PC-3 (cell line): ENCODE measurements around the gene DNAJC8. TPM values are rescaled to one million over a fixed set of nuclear protein-coding genes. Genes with fewer than 3 reads are reported as not detected.

Source experiments
- ATAC-seq: fragments of 200-7000 bp; cut with Tn5 transposase; 2 replicates; pipeline ENCODE4 v1.9.1; 2020; ENCODE audit warnings: mild to moderate bottlenecking, moderate library complexity
- BruUV-seq: library from RNA; stranded (reverse); fragments of 400-500 nt; replicated peaks from 2 replicates; lab custom pipeline; 2021; lab: Mats Ljungman, UMichigan
- CTCF ChIA-PET: fragments of 300-600 bp; sonication (Branson Sonifier 250); formaldehyde crosslinking; loops from one replicate; lab custom pipeline; 2022; ENCODE audit warnings: antibody characterized with exemption; lab: Charles Lee
- POLR2A ChIA-PET: fragments of 300-600 bp; sonication (Branson Sonifier 250); formaldehyde crosslinking; loops from one replicate; lab custom pipeline; 2022; ENCODE audit warnings: antibody characterized with exemption; ENCODE audit not compliant: unreplicated experiment; lab: Charles Lee
- DNase-seq: peaks from one replicate; pipeline ENCODE4 v3.0.0-alpha.2; 2015
- H2AFZ ChIP-seq: fragments of 300-600 bp; sonication (generic); 2 replicates; pipeline ENCODE4 v1.6.0; 2016; ENCODE audit warnings: antibody characterized with exemption, low read length
- H3F3A ChIP-seq: fragments of 300-600 bp; sonication (generic); one replicate; pipeline ENCODE4 v1.6.0; 2017; ENCODE audit warnings: antibody characterized with exemption, low read length, control low read depth, mild to moderate bottlenecking; ENCODE audit not compliant: unreplicated experiment
- H3K27ac ChIP-seq: fragments of 300-600 bp; sonication (generic); 2 replicates; pipeline ENCODE4 v1.5.1; 2016; ENCODE audit warnings: mild to moderate bottlenecking, low read length
- H3K27me3 ChIP-seq: fragments of 300-600 bp; sonication (generic); 2 replicates; pipeline ENCODE4 v1.6.1; 2016; ENCODE audit warnings: low read length, mixed read lengths
- H3K36me3 ChIP-seq: fragments of 300-600 bp; sonication (generic); 2 replicates; pipeline ENCODE4 v1.6.1; 2016; ENCODE audit warnings: low read depth, mixed run types, low read length, mixed read lengths
- H3K4me1 ChIP-seq: fragments of 300-600 bp; sonication (generic); 2 replicates; pipeline ENCODE4 v1.5.1; 2016; ENCODE audit warnings: low read length; ENCODE audit not compliant: insufficient read depth
- H3K4me2 ChIP-seq: fragments of 300-600 bp; sonication (generic); 2 replicates; pipeline ENCODE4 v1.6.0; 2016; ENCODE audit warnings: low read length
- H3K4me3 ChIP-seq: fragments of 300-600 bp; sonication (generic); 2 replicates; pipeline ENCODE4 v1.5.1; 2016; ENCODE audit warnings: mild to moderate bottlenecking, low read length, mixed read lengths
- H3K79me2 ChIP-seq: fragments of 300-600 bp; sonication (generic); 2 replicates; pipeline ENCODE4 v1.6.1; 2017; ENCODE audit warnings: low read length, mixed read lengths
- H3K9ac ChIP-seq: fragments of 300-600 bp; sonication (generic); 2 replicates; pipeline ENCODE4 v1.6.0; 2016; ENCODE audit warnings: mild to moderate bottlenecking, low read length
- H3K9me2 ChIP-seq: fragments of 300-600 bp; sonication (generic); replicated peaks from 2 replicates; pipeline ENCODE4 v1.6.1; 2016; ENCODE audit warnings: mixed run types, low read length, mixed read lengths
- H3K9me3 ChIP-seq: fragments of 300-600 bp; sonication (generic); 2 replicates; pipeline ENCODE4 v1.6.1; 2016; ENCODE audit warnings: low read length, mixed read lengths
- H4K20me1 ChIP-seq: fragments of 300-600 bp; sonication (generic); 2 replicates; pipeline ENCODE4 v1.6.1; 2016; ENCODE audit warnings: low read length, mixed read lengths
- EZH2 ChIP-seq: fragments of 300-600 bp; sonication (generic); IDR thresholded peaks from one replicate; pipeline ENCODE4 v1.6.1; 2017; ENCODE audit warnings: antibody characterized with exemption, mild to moderate bottlenecking, low read length; ENCODE audit not compliant: unreplicated experiment
- EZH2phosphoT487 ChIP-seq: fragments of 300-600 bp; sonication (generic); IDR thresholded peaks from 2 replicates; pipeline ENCODE4 v1.6.1; 2018; ENCODE audit warnings: mild to moderate bottlenecking, antibody characterized with exemption, low read length, borderline replicate concordance
- intact Hi-C: fragments of 100-400 bp; cut with micrococcal nuclease; formaldehyde crosslinking; loops from 2 replicates; pipeline ENCODE4 v1.9.0; 2023
- total RNA-seq: library from RNA; depleted of rRNA; stranded (reverse); fragments of >200 nt; gene quantifications from 2 replicates; pipeline ENCODE4 v1.2.3, GENCODE V29; 2014
- TF ChIP-seq, protein P1 (sequence below): fragments of 300-600 bp; sonication (generic); conservative IDR thresholded peaks from 2 replicates; pipeline ENCODE4 v1.5.1; 2017; ENCODE audit warnings: antibody characterized with exemption, low read depth, mild to moderate bottlenecking, low read length

The DNAJC8 gene
- total RNA-seq, 1 experiment from 2014 or later = 63.6 TPM

DNA sequence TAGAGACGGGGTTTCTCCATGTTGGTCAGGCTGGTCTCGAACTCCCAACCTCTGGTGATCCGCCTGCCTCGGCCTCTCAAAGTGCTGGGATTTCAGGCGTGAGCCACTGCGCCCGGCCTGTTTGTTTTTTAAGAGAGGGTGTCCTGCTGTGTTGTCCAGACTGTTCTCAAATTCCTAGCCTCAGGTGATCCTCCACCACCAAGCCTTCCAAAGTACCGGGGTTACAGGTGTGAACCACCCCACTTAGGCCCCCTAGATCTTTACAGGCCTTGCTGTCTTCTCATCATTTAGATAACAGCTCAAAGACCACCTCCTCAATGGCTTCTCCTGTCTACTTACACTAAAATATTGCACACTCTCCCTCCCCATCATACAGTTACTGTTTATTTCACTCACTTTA lies 32.7 kb upstream of the DNAJC8 start:
- H3F3A ChIP-seq = no peaks in the 10 kb centered on the region
- H3K4me2 ChIP-seq = no peak overlapping the region
- no peak for DNase-seq
- H3K9ac ChIP-seq = no peak overlapping the region
- BruUV-seq = no TSS peak
- peaks cover 66% of the 10 kb centered on the region for H3K79me2 ChIP-seq
- no peak overlapping the region for H2AFZ ChIP-seq
- H3K36me3 ChIP-seq = no peaks in the 10 kb centered on the region
- H3K9me2 ChIP-seq = no peaks in the 10 kb centered on the region
- H3K9me3 ChIP-seq = no peaks in the 10 kb centered on the region
- no peak overlapping the region for H3K27ac ChIP-seq
- TF ChIP-seq EZH2 (no peak), EZH2phosphoT487 (no peak)
- TF ChIP-seq, protein P1, sequence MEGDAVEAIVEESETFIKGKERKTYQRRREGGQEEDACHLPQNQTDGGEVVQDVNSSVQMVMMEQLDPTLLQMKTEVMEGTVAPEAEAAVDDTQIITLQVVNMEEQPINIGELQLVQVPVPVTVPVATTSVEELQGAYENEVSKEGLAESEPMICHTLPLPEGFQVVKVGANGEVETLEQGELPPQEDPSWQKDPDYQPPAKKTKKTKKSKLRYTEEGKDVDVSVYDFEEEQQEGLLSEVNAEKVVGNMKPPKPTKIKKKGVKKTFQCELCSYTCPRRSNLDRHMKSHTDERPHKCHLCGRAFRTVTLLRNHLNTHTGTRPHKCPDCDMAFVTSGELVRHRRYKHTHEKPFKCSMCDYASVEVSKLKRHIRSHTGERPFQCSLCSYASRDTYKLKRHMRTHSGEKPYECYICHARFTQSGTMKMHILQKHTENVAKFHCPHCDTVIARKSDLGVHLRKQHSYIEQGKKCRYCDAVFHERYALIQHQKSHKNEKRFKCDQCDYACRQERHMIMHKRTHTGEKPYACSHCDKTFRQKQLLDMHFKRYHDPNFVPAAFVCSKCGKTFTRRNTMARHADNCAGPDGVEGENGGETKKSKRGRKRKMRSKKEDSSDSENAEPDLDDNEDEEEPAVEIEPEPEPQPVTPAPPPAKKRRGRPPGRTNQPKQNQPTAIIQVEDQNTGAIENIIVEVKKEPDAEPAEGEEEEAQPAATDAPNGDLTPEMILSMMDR = no peak
- CTCF ChIA-PET = no interaction called here
- no peak overlapping the region for H3K4me3 ChIP-seq
- peaks cover 12% of the 10 kb centered on the region for H4K20me1 ChIP-seq
- POLR2A ChIA-PET = no interaction called here
- intact Hi-C loops = no loop called here
- no peaks in the 10 kb centered on the region for H3K27me3 ChIP-seq
- ATAC-seq = no peak
- H3K4me1 ChIP-seq = peaks cover 8% of the 10 kb centered on the region; the same call in 1 of the 2 replicates

- H3K9me2 ChIP-seq = no peaks in the 10 kb centered on the region
- H3K36me3 ChIP-seq = no peaks in the 10 kb centered on the region
- H3K9ac ChIP-seq = no peak overlapping the region
- H3K4me2 ChIP-seq = no peak overlapping the region
- H3K9me3 ChIP-seq = no peaks in the 10 kb centered on the region
- ATAC-seq (no peak), DNase-seq (no peak)
- no peaks in the 10 kb centered on the region for H3K27me3 ChIP-seq
- no peak overlapping the region for H3K27ac ChIP-seq
- H3K79me2 ChIP-seq = peaks cover 72% of the 10 kb centered on the region
- intact Hi-C loops = no loop called here
- ChIA-PET CTCF (no interaction called here), POLR2A (no interaction called here)
- H3F3A ChIP-seq = no peaks in the 10 kb centered on the region
- no TSS peak for BruUV-seq
- H3K4me1 ChIP-seq = peaks cover 8% of the 10 kb centered on the region; the same call in 1 of the 2 replicates
- no peak overlapping the region for H2AFZ ChIP-seq
- TF ChIP-seq, protein P1 = no peak
- TF ChIP-seq EZH2phosphoT487 (no peak), EZH2 (no peak)
- peaks cover 12% of the 10 kb centered on the region for H4K20me1 ChIP-seq
- H3K4me3 ChIP-seq = no peak overlapping the region
Measured at GRCh38 chr1:28264897-28265296, 32.1 kb upstream of the DNAJC8 start.

GRCh38 chr1:28260803-28261174 lies 28.0 kb upstream of the DNAJC8 start:
- Histone ChIP-seq H3K36me3 (no peaks in the 10 kb centered on the region), H3K27me3 (no peaks in the 10 kb centered on the region), H3K4me1 (peaks cover 17% of the 10 kb centered on the region), H3K9me3 (no peaks in the 10 kb centered on the region), H3K9ac (no peak overlapping the region), H3K27ac (no peak overlapping the region), H4K20me1 (peaks cover 8% of the 10 kb centered on the region), H3K4me3 (peak overlapping the region; percentile 100), H3K9me2 (no peaks in the 10 kb centered on the region), H3K79me2 (peaks cover 55% of the 10 kb centered on the region), H2AFZ (no peak overlapping the region), H3K4me2 (peak overlapping the region; percentile 95), H3F3A (no peaks in the 10 kb centered on the region)
- no TSS peak for BruUV-seq
- intact Hi-C loops = no loop called here
- TF ChIP-seq EZH2phosphoT487 (no peak), EZH2 (no peak)
- TF ChIP-seq, protein P1 = no peak
- ChIA-PET CTCF (no interaction called here), POLR2A (no interaction called here)
- DNase-seq (no peak), ATAC-seq (no peak)
